GM18517 (cell line): ENCODE measurements around the gene SNX7.
A peak's percentile ranks its signal among the peaks of the same experiment; 100 is the strongest.

ENCODE experiments used
- ATAC-seq: cut with Tn5 transposase; IDR thresholded peaks from one replicate; pipeline ENCODE4 v1.9.1; 2021; ENCODE audit warnings: mild to moderate bottlenecking, moderate library complexity; ENCODE audit not compliant: unreplicated experiment

The SNX7 gene

GRCh38 chr1:98763488-98764150 is 102.1 kb downstream of the SNX7 start:
- no peak for ATAC-seq

- ATAC-seq = no peak
Measured at GRCh38 chr1:98764485-98764884, 103.0 kb downstream of the SNX7 start.

- peak; percentile 56 for ATAC-seq
Measured at GRCh38 chr1:98766255-98766654, 104.7 kb downstream of the SNX7 start.

GRCh38 chr1:98769162-98769561 is 107.6 kb downstream of the SNX7 start:
- ATAC-seq = no peak

GRCh38 chr1:98781906-98782305 is 120.4 kb downstream of the SNX7 start:
- ATAC-seq = no peak

- no peak for ATAC-seq
Measured at GRCh38 chr1:98783821-98784220, 122.3 kb downstream of the SNX7 start.

- no peak for ATAC-seq
Measured at GRCh38 chr1:98791498-98791897, 130.0 kb downstream of the SNX7 start.

- ATAC-seq = no peak
Measured at GRCh38 chr1:98792123-98792522, 130.6 kb downstream of the SNX7 start.

- ATAC-seq = no peak
Measured at GRCh38 chr1:98793136-98793535, 131.6 kb downstream of the SNX7 start.

GRCh38 chr1:98794196-98794886 is 132.8 kb downstream of the SNX7 start:
- peak; percentile 94 for ATAC-seq

GRCh38 chr1:98796049-98796448 is 134.5 kb downstream of the SNX7 start:
- ATAC-seq = no peak

- no peak for ATAC-seq
Measured at GRCh38 chr1:98797506-98797905, 136.0 kb downstream of the SNX7 start.
